Natural killer cell (primary cell): ENCODE data around the gene RERE. TPM values are rescaled to one million over a fixed set of nuclear protein-coding genes. Genes with fewer than 3 reads are reported as not detected.
A peak's percentile ranks its signal among the peaks of the same experiment; 100 is the strongest.
"Not testable (repeated sequence)": the region's sequence is repeated elsewhere in the genome, so short reads cannot be mapped to it uniquely, and the experiment has no call there.

ENCODE experiments used
- ATAC-seq, 3 donors: fragments of 150-1000 bp in 2 of 3; fragments of 200-7000 bp in 1 of 3; cut with Tn5 transposase; 1 replicate in 1 of 3; 2 replicates in 2 of 3; pipeline ENCODE4 v1.10.0; 2021; ENCODE audit warnings: mild to moderate bottlenecking in 2 of 3, moderate library complexity in 2 of 3
- DNase-seq, 2 donors: peaks; one replicate each; pipeline versions ENCODE4 v3.0.0 to v3.0.0-alpha.2; 2013 to 2021; ENCODE audit warnings: mixed read lengths in 1 of 2
- H3K27ac ChIP-seq: one replicate; pipeline ENCODE4 v1.5.1; 2013; ENCODE audit warnings: mild to moderate bottlenecking, low read length
- H3K27me3 ChIP-seq: one replicate; pipeline ENCODE4 v1.6.1; 2013; ENCODE audit warnings: low read length; ENCODE audit not compliant: control insufficient read depth, insufficient read depth
- H3K36me3 ChIP-seq: one replicate; pipeline ENCODE4 v1.6.1; 2013; ENCODE audit warnings: low read length; ENCODE audit not compliant: control insufficient read depth, insufficient read depth
- H3K4me1 ChIP-seq: one replicate; pipeline ENCODE4 v1.6.1; 2013; ENCODE audit warnings: low read length; ENCODE audit not compliant: control insufficient read depth, insufficient read depth
- H3K4me3 ChIP-seq: one replicate; pipeline ENCODE4 v1.5.1; 2013; ENCODE audit warnings: low read length
- H3K9me3 ChIP-seq: one replicate; pipeline ENCODE4 v1.6.1; 2013; ENCODE audit warnings: low read length; ENCODE audit not compliant: control insufficient read depth, insufficient read depth
- H3K27ac Mint-ChIP-seq, 2 donors: one replicate each; pipeline ENCODE4 v1.8.0; 2022; ENCODE audit warnings: mild to moderate bottlenecking in 2 of 2, mixed read lengths in 2 of 2, moderate library complexity in 1 of 2
- H3K27me3 Mint-ChIP-seq, 2 donors: one replicate each; pipeline ENCODE4 v1.8.0; 2022; ENCODE audit warnings: low read depth in 2 of 2, mixed read lengths in 2 of 2
- H3K36me3 Mint-ChIP-seq: one replicate; pipeline ENCODE4 v1.8.0; 2022; ENCODE audit warnings: mixed read lengths
- H3K4me1 Mint-ChIP-seq, 2 donors: one replicate each; pipeline ENCODE4 v1.8.0; 2022; ENCODE audit warnings: mixed read lengths in 2 of 2
- H3K4me3 Mint-ChIP-seq: one replicate; pipeline ENCODE4 v1.8.0; 2022; ENCODE audit warnings: mild to moderate bottlenecking, moderate library complexity, mixed read lengths
- H3K9me3 Mint-ChIP-seq, 2 donors: one replicate each; pipeline ENCODE4 v1.8.0; 2022; ENCODE audit warnings: mixed read lengths in 2 of 2
- WGBS: methylation state at CpG from one replicate; pipeline ENCODE4 v1.1.7; 2013; ENCODE audit warnings: missing lambda C conversion rate; ENCODE audit not compliant: insufficient coverage; 5-methylcytosine and 5-hydroxymethylcytosine counted together
- intact Hi-C: fragments of 100-400 bp; cut with micrococcal nuclease; formaldehyde crosslinking; loops from one replicate; pipeline ENCODE4 v1.14.2; 2022
- total RNA-seq, 4 donors: library from RNA; stranded (reverse); fragments of 120-200 nt in 1 of 4; gene quantifications; one replicate each; pipeline versions ENCODE4 v1.2.3 to v1.2.4, GENCODE V29; 2013 to 2022
- TF ChIP-seq, protein P1 (sequence below): fragments of 200-600 bp; IDR thresholded peaks from one replicate; pipeline ENCODE4 v1.8.0; 2022; ENCODE audit warnings: antibody characterized with exemption

The RERE gene
- total RNA-seq, 3 donors from 2014 or later (not counting 1 experiment from before 2014, with no cell fraction given) = 67.7 to 76.0 (median 73.0) TPM

DNA sequence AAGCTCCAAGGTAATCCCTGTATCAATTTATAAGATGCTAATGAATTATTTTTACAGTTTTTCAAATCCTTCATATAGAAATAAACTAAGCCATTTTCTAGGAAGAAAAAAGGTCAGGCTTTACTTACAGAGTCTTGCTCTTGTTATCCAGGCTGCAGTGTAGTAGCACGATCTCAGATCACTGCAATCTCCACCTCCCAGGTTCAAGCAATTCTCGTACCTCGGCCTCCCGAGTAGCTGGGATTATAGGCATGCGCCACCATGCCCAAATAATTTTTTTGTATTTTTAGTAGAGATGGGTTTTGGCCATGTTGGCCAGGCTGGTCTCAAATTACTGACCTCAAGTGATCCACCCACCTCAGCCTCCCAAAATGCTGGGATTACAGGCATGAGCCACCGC, 27.0 kb downstream of the RERE start:
- Histone ChIP-seq H3K4me3 (no peak overlapping the region), H3K27ac (no peak overlapping the region), H3K9me3 (no peaks in the 10 kb centered on the region), H3K36me3 (peaks cover 2% of the 10 kb centered on the region), H3K27me3 (no peaks in the 10 kb centered on the region), H3K4me1 (no peaks in the 10 kb centered on the region)
- no peak for DNase-seq
- Mint-ChIP-seq H3K4me1 (peaks cover 14 to 20% of the 10 kb centered on the region in 2 donors), H3K9me3 (no peaks in the 10 kb centered on the region), H3K4me3 (no peak overlapping the region), H3K27me3 (no peaks in the 10 kb centered on the region), H3K36me3 (no peaks in the 10 kb centered on the region), H3K27ac (no peak overlapping the region)
- ATAC-seq = no peak
- TF ChIP-seq, protein P1, sequence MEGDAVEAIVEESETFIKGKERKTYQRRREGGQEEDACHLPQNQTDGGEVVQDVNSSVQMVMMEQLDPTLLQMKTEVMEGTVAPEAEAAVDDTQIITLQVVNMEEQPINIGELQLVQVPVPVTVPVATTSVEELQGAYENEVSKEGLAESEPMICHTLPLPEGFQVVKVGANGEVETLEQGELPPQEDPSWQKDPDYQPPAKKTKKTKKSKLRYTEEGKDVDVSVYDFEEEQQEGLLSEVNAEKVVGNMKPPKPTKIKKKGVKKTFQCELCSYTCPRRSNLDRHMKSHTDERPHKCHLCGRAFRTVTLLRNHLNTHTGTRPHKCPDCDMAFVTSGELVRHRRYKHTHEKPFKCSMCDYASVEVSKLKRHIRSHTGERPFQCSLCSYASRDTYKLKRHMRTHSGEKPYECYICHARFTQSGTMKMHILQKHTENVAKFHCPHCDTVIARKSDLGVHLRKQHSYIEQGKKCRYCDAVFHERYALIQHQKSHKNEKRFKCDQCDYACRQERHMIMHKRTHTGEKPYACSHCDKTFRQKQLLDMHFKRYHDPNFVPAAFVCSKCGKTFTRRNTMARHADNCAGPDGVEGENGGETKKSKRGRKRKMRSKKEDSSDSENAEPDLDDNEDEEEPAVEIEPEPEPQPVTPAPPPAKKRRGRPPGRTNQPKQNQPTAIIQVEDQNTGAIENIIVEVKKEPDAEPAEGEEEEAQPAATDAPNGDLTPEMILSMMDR = no peak
- 100% methylated on average over 2 of the region's 6 CpGs for WGBS
- intact Hi-C loops = no loop called here

DNA sequence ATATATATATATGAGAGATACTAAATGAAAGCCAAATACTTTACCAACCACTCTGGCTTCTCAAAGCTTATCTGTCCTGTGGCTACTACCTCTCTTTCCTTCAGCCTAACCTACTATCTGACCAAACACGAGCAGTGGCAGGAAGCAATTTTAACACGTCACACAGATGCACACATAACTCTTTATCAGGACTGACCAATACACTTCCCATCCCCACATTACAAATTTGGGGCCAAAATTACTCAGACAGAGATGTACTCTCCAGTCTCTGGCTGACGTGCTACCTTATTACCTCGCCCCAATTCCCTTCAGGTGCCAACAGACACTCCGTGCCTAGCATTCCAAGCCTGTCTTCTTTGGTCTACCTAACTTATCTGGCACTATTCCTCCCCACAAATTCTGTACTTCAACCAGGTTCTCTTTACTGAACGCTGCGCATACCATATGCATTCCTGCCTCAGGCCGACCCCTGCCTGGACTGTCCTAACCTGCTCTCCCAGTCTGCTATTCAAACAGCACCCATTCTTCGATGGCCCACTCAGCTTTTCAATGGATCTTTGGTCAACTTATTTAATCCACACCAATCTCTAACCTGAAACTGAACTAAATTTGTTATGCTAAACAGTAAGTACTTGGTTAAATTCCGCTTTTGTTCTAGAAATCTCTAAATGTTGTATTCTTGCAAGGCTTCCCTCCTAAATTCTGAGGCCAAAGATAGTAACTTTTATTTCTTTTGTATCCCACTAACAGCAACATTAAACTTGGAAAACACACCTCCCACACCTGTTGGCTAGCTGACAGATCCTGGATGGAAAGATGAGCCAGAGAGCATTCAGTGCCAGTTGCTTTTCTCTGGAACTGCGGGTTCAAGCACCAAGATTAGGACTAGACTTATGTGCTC, 27.9 kb downstream of the RERE start:
- peaks cover 14 to 20% of the 10 kb centered on the region in 2 donors for H3K4me1 Mint-ChIP-seq
- TF ChIP-seq, protein P1 = no peak
- no peaks in the 10 kb centered on the region for H3K27me3 ChIP-seq

DNA sequence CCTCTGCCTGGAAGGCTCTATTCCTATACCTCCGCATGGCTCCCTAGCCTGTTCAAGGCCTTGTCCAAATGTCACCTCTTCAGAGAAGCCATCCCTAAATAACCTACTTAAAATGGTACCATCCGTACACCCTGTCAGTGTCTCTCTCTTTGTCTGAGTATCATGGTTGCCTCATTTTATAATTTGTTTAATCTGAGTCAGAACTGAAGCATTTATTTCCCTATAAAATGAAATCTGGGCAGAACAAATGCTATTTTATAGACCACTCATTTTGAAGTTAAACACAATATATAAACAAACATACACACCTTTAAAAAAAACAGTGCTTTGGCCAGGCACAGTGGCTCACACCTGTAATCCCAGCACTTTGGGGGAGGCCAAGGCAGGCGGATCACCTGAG, 30.2 kb downstream of the RERE start:
- H3K27ac Mint-ChIP-seq = no peak overlapping the region
- TF ChIP-seq, protein P1 = no peak
- WGBS = 93% methylated on average over 3 of the region's 3 CpGs
- Histone ChIP-seq H3K4me1 (no peaks in the 10 kb centered on the region), H3K27me3 (no peaks in the 10 kb centered on the region), H3K4me3 (no peak overlapping the region), H3K27ac (no peak overlapping the region), H3K9me3 (no peaks in the 10 kb centered on the region), H3K36me3 (peaks cover 2% of the 10 kb centered on the region)
- H3K4me1 Mint-ChIP-seq = peaks cover 14 to 20% of the 10 kb centered on the region in 2 donors
- no peaks in the 10 kb centered on the region for H3K9me3 Mint-ChIP-seq
- intact Hi-C loops = no loop called here
- no peak for ATAC-seq
- no peaks in the 10 kb centered on the region for H3K27me3 Mint-ChIP-seq
- no peaks in the 10 kb centered on the region for H3K36me3 Mint-ChIP-seq
- DNase-seq = no peak
- no peak overlapping the region for H3K4me3 Mint-ChIP-seq

More for the DNA sequence above, 27.9 kb downstream of the RERE start:
- ATAC-seq (peak in 1 of 3 donors; percentile 54), DNase-seq (no peak)
- H3K27ac ChIP-seq = no peak overlapping the region
- H3K27ac Mint-ChIP-seq = peak overlapping the region in 1 of 2 donors; percentile 12
- no peaks in the 10 kb centered on the region for H3K9me3 Mint-ChIP-seq
- no peaks in the 10 kb centered on the region for H3K27me3 Mint-ChIP-seq
- H3K4me3 ChIP-seq = no peak overlapping the region
- H3K36me3 Mint-ChIP-seq = no peaks in the 10 kb centered on the region
- intact Hi-C loops = no loop called here
- no peaks in the 10 kb centered on the region for H3K9me3 ChIP-seq
- WGBS = 75% methylated on average over 11 of the region's 11 CpGs
- H3K36me3 ChIP-seq = peaks cover 2% of the 10 kb centered on the region
- no peak overlapping the region for H3K4me3 Mint-ChIP-seq
- no peaks in the 10 kb centered on the region for H3K4me1 ChIP-seq

DNA sequence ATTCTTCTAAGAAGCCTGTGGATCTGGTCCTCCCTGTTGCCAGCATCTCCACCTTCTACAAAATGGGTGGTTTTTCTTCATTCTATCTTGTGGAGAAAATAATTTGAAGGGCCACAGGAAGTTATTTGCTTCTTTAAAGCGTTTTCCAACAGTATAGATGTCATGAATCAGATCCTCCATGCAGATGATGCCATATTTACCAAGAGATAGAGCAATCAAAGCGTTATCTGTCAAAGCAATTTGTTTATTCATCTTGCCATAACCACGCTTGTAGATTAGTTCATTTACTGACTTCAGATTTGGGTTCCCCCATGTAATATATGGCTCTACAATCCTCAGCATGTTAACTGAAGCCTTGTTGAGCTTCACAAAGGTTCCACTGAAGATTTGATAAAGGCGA, 31.2 kb downstream of the RERE start:
- H3K9me3 Mint-ChIP-seq, H3K36me3 Mint-ChIP-seq, H3K27ac Mint-ChIP-seq, ATAC-seq, H3K36me3 ChIP-seq, H3K27ac ChIP-seq, H3K9me3 ChIP-seq, H3K27me3 ChIP-seq, DNase-seq, intact Hi-C loops, H3K4me1 ChIP-seq, H3K4me3 Mint-ChIP-seq, H3K4me3 ChIP-seq, H3K27me3 Mint-ChIP-seq: not testable (repeated sequence)
- peaks cover 14 to 20% of the 10 kb centered on the region in 2 donors for H3K4me1 Mint-ChIP-seq
- WGBS = 88% methylated on average over 4 of the region's 4 CpGs
